H1 (cell line): Measurements from ENCODE around the gene CHST11. TPM values are rescaled to one million over a fixed set of nuclear protein-coding genes. Genes with fewer than 3 reads are reported as not detected.

Source experiments
- CTCF ChIA-PET: fragments of 300-600 bp; sonication (Branson Sonifier 250); formaldehyde crosslinking; loops from one replicate; lab custom pipeline; 2021; ENCODE audit not compliant: partially characterized antibody; lab: Charles Lee
- POLR2A ChIA-PET: fragments of 300-600 bp; sonication (Branson Sonifier 250); formaldehyde crosslinking; loops from one replicate; lab custom pipeline; 2021; ENCODE audit warnings: inconsistent platforms; ENCODE audit not compliant: partially characterized antibody; lab: Charles Lee
- DNase-seq, 2 experiments: peaks; one replicate each; pipeline versions ENCODE4 v3.0.0 to v3.0.0-alpha.2; 2010 to 2022; ENCODE audit warnings: low spot score in 2 of 2, low read depth in 1 of 2, mixed read lengths in 1 of 2
- FAIRE-seq: peaks from 2 replicates; lab custom pipeline; 2011; peaks lifted over from hg19 to GRCh38; lab: Jason Lieb, UNC
- H2AFZ ChIP-seq: 2 replicates; pipeline ENCODE4 v1.8.1; 2012; ENCODE audit warnings: low read length, inconsistent platforms
- H2AK5ac ChIP-seq: 2 replicates; pipeline ENCODE4 v1.6.1; 2013; ENCODE audit warnings: low read depth, low read length
- H2BK120ac ChIP-seq: replicated peaks from 2 replicates; pipeline ENCODE3; 2013; ENCODE audit warnings: low read depth, low read length, inconsistent platforms
- H2BK12ac ChIP-seq: 2 replicates; pipeline ENCODE4 v1.6.1; 2013; ENCODE audit warnings: low read depth, low read length
- H2BK15ac ChIP-seq: 2 replicates; pipeline ENCODE4 v1.6.1; 2013; ENCODE audit warnings: low read length
- H2BK20ac ChIP-seq: 2 replicates; pipeline ENCODE4 v1.6.1; 2013; ENCODE audit warnings: low read length
- H2BK5ac ChIP-seq: 2 replicates; pipeline ENCODE4 v1.6.1; 2013; ENCODE audit warnings: low read depth, low read length
- H3K14ac ChIP-seq: 2 replicates; pipeline ENCODE4 v1.6.1; 2013; ENCODE audit warnings: inconsistent platforms; ENCODE audit not compliant: insufficient read length
- H3K18ac ChIP-seq: 2 replicates; pipeline ENCODE4 v1.6.1; 2013; ENCODE audit warnings: low read length; ENCODE audit errors: extremely low read depth
- H3K23ac ChIP-seq: 2 replicates; pipeline ENCODE4 v1.6.1; 2013; ENCODE audit warnings: inconsistent platforms; ENCODE audit not compliant: insufficient read length
- H3K23me2 ChIP-seq: 2 replicates; pipeline ENCODE4 v1.6.1; 2013; ENCODE audit warnings: low read depth, low read length
- H3K27ac ChIP-seq: 2 replicates; pipeline ENCODE4 v1.6.1; 2011; ENCODE audit warnings: low read depth, low read length, inconsistent platforms
- H3K27me3 ChIP-seq, 4 experiments: replicated peaks in 1 of 4; 1 replicate in 1 of 4; 2 replicates in 3 of 4; pipeline versions ENCODE4 v1.6.1 to v1.8.1; 2011 to 2013; ENCODE audit warnings: low read length in 3 of 4, mild to moderate bottlenecking in 3 of 4, inconsistent platforms in 2 of 4, mixed read lengths in 2 of 4, moderate library complexity in 1 of 4; ENCODE audit not compliant: control insufficient read depth in 3 of 4, insufficient read depth in 3 of 4; ENCODE audit errors: extremely low read depth in 1 of 4
- H3K36me3 ChIP-seq, 4 experiments: 2 replicates each; pipeline versions ENCODE4 v1.6.1 to v1.8.1; 2011 to 2013; ENCODE audit warnings: mild to moderate bottlenecking in 4 of 4, low read length in 3 of 4, moderate library complexity in 2 of 4, control low read depth in 1 of 4, inconsistent platforms in 1 of 4; ENCODE audit not compliant: insufficient read depth in 4 of 4, control insufficient read depth in 2 of 4
- H3K4ac ChIP-seq: replicated peaks from 2 replicates; pipeline ENCODE3; 2013; ENCODE audit warnings: low read length, low read depth, mixed read lengths, inconsistent platforms; ENCODE audit not compliant: insufficient read length
- H3K4me1 ChIP-seq, 4 experiments: replicated peaks in 1 of 4; 1 replicate in 1 of 4; 2 replicates in 3 of 4; pipeline versions ENCODE4 v1.6.1 to v1.8.1; 2011 to 2013; ENCODE audit warnings: low read length in 3 of 4, inconsistent platforms in 2 of 4, mixed read lengths in 1 of 4; ENCODE audit not compliant: insufficient read depth in 4 of 4, control insufficient read depth in 3 of 4
- H3K4me2 ChIP-seq, 2 experiments: 2 replicates each; pipeline versions ENCODE4 v1.6.1 to v1.8.1; 2011 to 2013; ENCODE audit warnings: low read depth in 2 of 2, low read length in 2 of 2, control low read depth in 1 of 2, inconsistent platforms in 1 of 2, mild to moderate bottlenecking in 1 of 2; ENCODE audit not compliant: insufficient read depth in 1 of 2
- H3K4me3 ChIP-seq, 4 experiments: fragments of 200-600, 300-600 bp in 1 of 4; sonication (generic), shearing (Covaris generic), sonication (Bioruptor Twin) in 1 of 4; 2 replicates each; pipeline versions ENCODE4 v1.5.1 to v1.8.1; 2011 to 2016; ENCODE audit warnings: low read length in 4 of 4, low read depth in 3 of 4, control low read depth in 2 of 4, inconsistent platforms in 2 of 4, mild to moderate bottlenecking in 2 of 4, mixed read lengths in 1 of 4, moderate library complexity in 1 of 4; ENCODE audit not compliant: insufficient read depth in 2 of 4; ENCODE audit errors: extremely low read depth in 1 of 4
- H3K56ac ChIP-seq: replicated peaks from 2 replicates; pipeline ENCODE3; 2013; ENCODE audit warnings: low read depth, mild to moderate bottlenecking, mixed read lengths, low read length, inconsistent platforms; ENCODE audit not compliant: insufficient read length
- H3K79me1 ChIP-seq: 2 replicates; pipeline ENCODE4 v1.6.1; 2013; ENCODE audit warnings: low read depth, low read length, control low read depth
- H3K79me2 ChIP-seq, 2 experiments: 2 replicates each; pipeline versions ENCODE4 v1.6.1 to v1.8.1; 2012 to 2013; ENCODE audit warnings: low read length in 2 of 2, mild to moderate bottlenecking in 2 of 2, inconsistent platforms in 1 of 2; ENCODE audit not compliant: insufficient read depth in 2 of 2, control insufficient read depth in 1 of 2
- H3K9ac ChIP-seq, 4 experiments: replicated peaks in 1 of 4; 1 replicate in 1 of 4; 2 replicates in 3 of 4; pipeline versions ENCODE4 v1.6.1 to v1.8.1; 2011 to 2013; ENCODE audit warnings: low read depth in 3 of 4, low read length in 3 of 4, control low read depth in 2 of 4, mild to moderate bottlenecking in 2 of 4, moderate library complexity in 2 of 4, inconsistent platforms in 1 of 4; ENCODE audit errors: extremely low read depth in 1 of 4
- H3K9me3 ChIP-seq, 2 experiments: 2 replicates each; pipeline versions ENCODE4 v1.6.1 to v1.8.1; 2012 to 2013; ENCODE audit warnings: mild to moderate bottlenecking in 2 of 2, moderate library complexity in 2 of 2, control low read depth in 1 of 2, inconsistent platforms in 1 of 2, low read depth in 1 of 2, low read length in 1 of 2, mixed read lengths in 1 of 2; ENCODE audit not compliant: insufficient read depth in 2 of 2
- H4K20me1 ChIP-seq, 2 experiments: replicated peaks in 1 of 2; 2 replicates each; pipeline versions ENCODE3 to v1.8.1; 2011 to 2013; ENCODE audit warnings: inconsistent platforms in 2 of 2, low read length in 2 of 2, mild to moderate bottlenecking in 1 of 2; ENCODE audit not compliant: insufficient read depth in 2 of 2, control insufficient read depth in 1 of 2
- H4K5ac ChIP-seq: 2 replicates; pipeline ENCODE4 v1.6.1; 2013; ENCODE audit warnings: low read length, low read depth, mixed read lengths, inconsistent platforms; ENCODE audit not compliant: insufficient read length
- H4K8ac ChIP-seq: 2 replicates; pipeline ENCODE4 v1.8.0; 2013; ENCODE audit warnings: mild to moderate bottlenecking, moderate library complexity, low read length, inconsistent platforms; ENCODE audit not compliant: insufficient read depth; ENCODE audit errors: extremely low read depth
- H4K91ac ChIP-seq: replicated peaks from 2 replicates; pipeline ENCODE3; 2013; ENCODE audit warnings: low read length, mixed read lengths, inconsistent platforms; ENCODE audit not compliant: insufficient read length
- BACH1 ChIP-seq: IDR thresholded peaks from 2 replicates; pipeline ENCODE4 v1.6.1; 2012; ENCODE audit warnings: low read length, improper control_type of control experiment
- CEBPB ChIP-seq: IDR thresholded peaks from 2 replicates; pipeline ENCODE4 v1.6.1; 2012; ENCODE audit warnings: low read depth, low read length
- GABPA ChIP-seq: IDR thresholded peaks from 2 replicates; pipeline ENCODE4 v1.6.1; 2011; ENCODE audit warnings: mild to moderate bottlenecking, low read length, moderate library complexity, borderline replicate concordance; ENCODE audit not compliant: insufficient read depth
- MAX ChIP-seq: IDR thresholded peaks from 2 replicates; pipeline ENCODE4 v1.6.1; 2012; ENCODE audit warnings: inconsistent platforms
- RAD21 ChIP-seq, 2 experiments: IDR thresholded peaks in 1 of 2; conservative IDR thresholded peaks in 1 of 2; 2 replicates each; pipeline ENCODE4 v1.6.1; 2011; ENCODE audit warnings: low read depth in 2 of 2, low read length in 2 of 2, improper control_type of control experiment in 1 of 2, inconsistent platforms in 1 of 2, mild to moderate bottlenecking in 1 of 2, moderate library complexity in 1 of 2
- SAP30 ChIP-seq: fragments of 300-600 bp; sonication (generic); IDR thresholded peaks from 2 replicates; pipeline ENCODE4 v1.7.1; 2012; ENCODE audit warnings: low read length, moderate library complexity, mild to moderate bottlenecking, inconsistent platforms; ENCODE audit not compliant: insufficient read depth, insufficient replicate concordance
- SIRT6 ChIP-seq: IDR thresholded peaks from one replicate; pipeline ENCODE4 v1.7.1; 2012; ENCODE audit warnings: low read length, inconsistent platforms
- SP2 ChIP-seq: IDR thresholded peaks from 2 replicates; pipeline ENCODE4 v1.6.1; 2012; ENCODE audit warnings: mild to moderate bottlenecking, low read length, inconsistent platforms
- SRF ChIP-seq: IDR thresholded peaks from 2 replicates; pipeline ENCODE4 v1.6.1; 2011; ENCODE audit warnings: mild to moderate bottlenecking, low read depth, low read length, moderate library complexity
- WGBS, 2 experiments: shearing (Covaris generic) in 1 of 2; methylation state at CpG; one replicate each; pipeline versions ENCODE4 v1.1.6 to v1.1.7; 2013 to 2015; ENCODE audit warnings: low lambda C conversion rate in 2 of 2, mixed read lengths in 2 of 2, inconsistent platforms in 1 of 2, low coverage in 1 of 2, missing lambda C conversion rate in 1 of 2; ENCODE audit not compliant: insufficient replicate concordance in 2 of 2, insufficient coverage in 1 of 2, insufficient read length in 1 of 2; ENCODE audit errors: extremely low coverage in 1 of 2, missing lambda C conversion rate in 1 of 2; 5-methylcytosine and 5-hydroxymethylcytosine counted together
- polyA plus RNA-seq, 7 experiments: library from polyadenylated mRNA; depleted of rRNA in 3 of 7; stranded (reverse) in 5 of 7; unstranded in 2 of 7; fragments of >200 nt in 5 of 7; fragments of 200-250 nt in 2 of 7; gene quantifications; 1 replicate in 5 of 7; 2 replicates in 1 of 7; 4 replicates in 1 of 7; pipeline versions ENCODE4 v1.2.1 to v1.2.3, GENCODE V29; 2011 to 2013; ENCODE audit warnings: missing spikeins in 2 of 7, mixed read lengths in 2 of 7
- total RNA-seq: library from RNA; stranded (reverse); fragmentation: NEBNext Ultra II Directional; extraction: Animal tissue kit (Norgen Biotek cat#: 25700); gene quantifications from 2 replicates; pipeline ENCODE4 v1.2.1, GENCODE V29; 2021
- TF ChIP-seq, protein P1 (sequence below): IDR thresholded peaks from 2 replicates; pipeline ENCODE4 v1.6.1; 2012; ENCODE audit warnings: inconsistent platforms

Gene CHST11
- total and polyA plus RNA-seq, 2 of the 8 experiments (the other 6 are each of a cell fraction or from before 2014, with no cell fraction given) = 14.4 to 20.8 TPM

- Histone ChIP-seq H3K18ac (no peak overlapping the region), H3K14ac (no peak overlapping the region), H4K8ac (no peak overlapping the region), H2BK15ac (no peak overlapping the region), H3K9me3 (no peaks in the 10 kb centered on the region), H2AFZ (no peak overlapping the region), H3K23ac (no peak overlapping the region), H3K4ac (no peak overlapping the region), H3K23me2 (no peaks in the 10 kb centered on the region; the same call in 1 of the 2 replicates), H3K36me3 (no peaks in the 10 kb centered on the region), H3K27me3 (no peaks in the 10 kb centered on the region), H3K79me1 (no peaks in the 10 kb centered on the region), H3K9ac (no peak overlapping the region), H2BK5ac (no peak overlapping the region), H3K27ac (no peak overlapping the region), H2BK120ac (no peak overlapping the region), H3K4me2 (no peak overlapping the region), H4K20me1 (no peaks in the 10 kb centered on the region), H2BK20ac (no peak overlapping the region), H2AK5ac (no peak overlapping the region), H4K5ac (no peak overlapping the region), H3K4me3 (no peak overlapping the region), H3K56ac (no peak overlapping the region), H2BK12ac (no peak overlapping the region), H3K4me1 (peaks cover 0 to 13% (median under 1%) of the 10 kb centered on the region in 4 experiments; a peak in 3 of 7 replicates), H3K79me2 (no peaks in the 10 kb centered on the region), H4K91ac (no peak overlapping the region)
- WGBS, 2 experiments = 68% methylated on average over 2 of the region's 2 CpGs; no CpG with 5 or more reads in 1 of the 2 experiments
- TF ChIP-seq SAP30 (no peak), BACH1 (no peak), SP2 (no peak), SIRT6 (no peak), SRF (no peak), RAD21 (IDR thresholded peaks at IDR 0.05 in 1 of 2, conservative IDR thresholded peaks at IDR 0.05 in 1 of 2; ENCODE audit: low read depth in 2 of 2, low read length in 2 of 2) (no peak), MAX (no peak), GABPA (no peak), CEBPB (no peak)
- TF ChIP-seq, protein P1, sequence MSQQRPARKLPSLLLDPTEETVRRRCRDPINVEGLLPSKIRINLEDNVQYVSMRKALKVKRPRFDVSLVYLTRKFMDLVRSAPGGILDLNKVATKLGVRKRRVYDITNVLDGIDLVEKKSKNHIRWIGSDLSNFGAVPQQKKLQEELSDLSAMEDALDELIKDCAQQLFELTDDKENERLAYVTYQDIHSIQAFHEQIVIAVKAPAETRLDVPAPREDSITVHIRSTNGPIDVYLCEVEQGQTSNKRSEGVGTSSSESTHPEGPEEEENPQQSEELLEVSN = no peak
- POLR2A ChIA-PET = no interaction called here
- CTCF ChIA-PET = interaction anchor here (0.7 to 0.9 kb wide), 2 partner anchors 11 to 427 kb away, joined by 3 to 7 read pairs; no protein-coding TSS in a partner anchor
- FAIRE-seq (no peak), DNase-seq (no peak)
These were observed 192.6 kb downstream of the CHST11 start for GRCh38 chr12:104649217-104649824.
